ENCODE measurements around the gene PRL.

Gene PRL

DNA sequence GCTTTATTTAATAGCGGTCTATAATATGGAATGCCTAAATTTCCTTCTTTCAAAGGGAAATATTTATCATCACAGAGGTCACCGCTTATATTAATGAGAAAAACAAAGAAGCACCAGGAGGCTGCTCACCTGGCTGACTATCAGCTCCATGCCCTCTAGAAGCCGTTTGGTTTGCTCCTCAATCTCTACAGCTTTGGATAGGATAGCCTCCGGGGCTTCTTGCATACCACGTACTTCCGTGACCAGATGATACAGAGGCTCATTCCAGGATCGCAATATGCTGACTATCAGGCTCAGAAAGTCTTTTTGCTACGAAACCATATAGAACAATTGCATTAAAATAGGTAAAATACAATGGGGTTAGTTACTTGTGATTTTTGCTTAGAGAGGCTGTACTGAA lies 6.8 kb downstream of the PRL start:
- DNase-seq, result no peak

DNA sequence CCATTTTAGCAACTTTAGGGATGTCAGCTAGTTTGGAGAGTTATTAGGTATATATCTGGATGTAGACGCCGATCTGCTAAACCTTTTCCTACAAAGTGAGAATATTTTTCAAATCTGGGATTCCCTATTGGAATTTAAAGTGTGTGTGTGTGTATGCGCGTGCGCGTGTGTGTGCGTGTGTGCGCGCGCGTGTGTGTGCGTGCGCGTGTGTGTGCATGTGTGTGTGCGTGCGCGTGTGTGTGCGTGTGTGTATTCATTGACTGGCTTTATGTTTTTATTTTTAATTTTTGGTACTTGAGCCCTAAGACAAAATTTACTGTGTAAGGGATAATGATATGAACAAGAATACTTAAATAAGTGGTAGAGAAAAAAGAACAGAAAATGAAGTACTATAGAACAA lies 8.1 kb downstream of the PRL start:
- DNase-seq, result no peak

DNA sequence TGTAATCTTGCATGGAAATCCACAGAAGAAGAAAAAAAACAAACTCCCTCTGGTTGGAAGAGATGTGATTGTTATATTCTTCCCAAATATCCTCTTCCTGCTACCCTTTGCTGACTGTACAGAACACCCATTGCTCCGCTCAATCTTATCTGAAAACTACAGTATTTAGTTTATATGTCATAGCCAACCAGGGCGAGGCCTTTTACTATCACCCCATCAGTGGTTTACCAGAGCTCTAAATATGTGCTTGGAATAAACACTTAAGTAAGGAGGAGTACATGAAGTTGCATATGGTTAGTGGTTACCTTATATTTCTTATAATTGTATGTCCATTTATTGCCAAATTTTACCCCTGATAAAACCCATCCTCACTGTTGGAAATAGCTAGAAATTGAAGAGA lies 12.2 kb downstream of the PRL start:
- DNase-seq, result no peak

DNA sequence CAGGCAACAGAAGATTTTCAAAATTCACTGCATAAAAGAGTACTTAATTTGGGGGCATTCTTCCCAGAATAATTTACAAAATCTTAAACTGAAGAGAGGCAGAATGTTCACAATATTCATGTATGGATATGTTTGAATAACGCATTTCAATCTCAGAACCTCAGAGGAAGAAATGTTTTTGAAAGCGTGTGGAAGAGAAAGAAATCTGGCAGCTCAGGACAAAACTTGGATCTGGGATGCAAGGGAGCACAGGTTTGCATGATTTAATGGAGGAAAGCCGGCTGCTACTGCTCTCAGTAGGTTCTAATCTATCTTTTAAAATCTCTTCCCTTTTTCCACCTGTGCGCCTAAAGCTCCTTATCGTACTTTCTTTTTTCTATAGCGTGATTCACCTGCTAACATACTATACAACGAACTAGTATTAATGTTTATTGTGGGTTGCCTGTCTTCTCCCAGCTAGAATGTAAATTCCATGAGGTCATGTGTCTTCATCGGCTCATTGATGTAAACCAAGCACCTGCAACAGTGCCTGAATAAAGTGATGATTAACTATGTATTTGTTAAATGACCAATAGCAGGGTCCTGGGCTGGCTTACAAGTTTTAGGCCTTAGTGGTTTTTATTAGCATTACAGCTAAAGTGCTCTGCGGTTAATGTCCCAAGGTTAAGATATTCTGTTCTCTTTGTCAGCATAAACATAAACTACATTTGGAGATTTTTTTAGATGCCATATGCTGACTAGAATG lies 15.3 kb downstream of the PRL start:
- DNase-seq, result no peak

DNA sequence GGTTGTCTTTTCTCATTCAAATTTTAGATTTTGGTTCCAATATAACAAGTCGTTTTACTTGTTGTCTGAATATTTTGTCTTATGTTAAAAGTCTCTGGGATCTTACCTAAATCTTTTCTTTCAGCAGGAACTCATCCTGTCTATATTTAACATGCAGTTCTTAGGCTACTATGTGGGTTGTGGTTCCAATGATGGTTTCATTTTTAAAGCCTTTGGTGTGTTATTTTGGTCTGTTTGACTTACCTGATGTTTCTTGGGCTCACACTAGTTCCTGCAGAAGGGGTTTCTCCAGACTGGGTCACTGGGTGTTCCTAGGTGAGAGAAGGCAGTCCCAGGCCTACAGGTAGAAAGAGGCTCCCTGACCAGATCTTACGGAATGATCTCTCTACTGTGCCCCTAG lies 17.4 kb downstream of the PRL start:
- DNase-seq, result no peak

DNA sequence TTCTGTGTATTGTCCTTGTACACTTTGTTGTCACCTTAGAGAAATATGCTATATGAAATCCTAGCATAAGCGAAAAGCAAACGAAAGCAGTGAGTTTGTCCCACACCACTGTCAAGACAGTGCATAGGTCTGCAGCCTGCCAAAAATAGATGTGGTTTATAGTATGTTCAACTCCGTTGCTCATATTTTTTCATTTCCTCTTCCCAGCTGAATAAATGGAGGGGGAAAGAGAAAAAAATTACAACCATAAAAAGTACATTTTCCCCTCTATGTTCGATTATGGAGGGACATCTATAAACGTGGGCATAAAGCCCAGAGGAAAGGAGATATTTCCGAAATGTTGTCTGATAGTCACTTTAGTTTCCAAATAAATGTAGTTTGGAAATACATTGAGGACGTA lies 25.8 kb downstream of the PRL start:
- DNase-seq, result no peak

DNA sequence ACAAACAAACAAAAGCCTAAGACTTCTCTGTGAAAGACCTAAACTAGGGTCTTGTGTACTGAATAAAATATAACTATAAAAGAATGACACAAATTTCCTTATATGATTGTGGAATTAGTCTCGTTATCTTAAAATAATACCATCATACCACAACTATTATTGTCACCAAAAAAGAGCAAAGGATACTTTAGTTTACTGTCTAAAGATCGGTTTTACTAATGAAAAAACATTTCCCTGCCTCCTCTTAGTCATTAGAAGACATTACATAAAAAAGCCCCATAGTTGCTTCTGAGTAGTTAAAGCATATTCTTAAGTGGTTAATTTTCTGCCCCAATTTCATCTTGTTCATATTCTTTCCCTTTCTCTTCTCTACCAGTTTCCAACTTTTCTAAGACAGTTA lies 33.1 kb downstream of the PRL start:
- no peak for DNase-seq

DNA sequence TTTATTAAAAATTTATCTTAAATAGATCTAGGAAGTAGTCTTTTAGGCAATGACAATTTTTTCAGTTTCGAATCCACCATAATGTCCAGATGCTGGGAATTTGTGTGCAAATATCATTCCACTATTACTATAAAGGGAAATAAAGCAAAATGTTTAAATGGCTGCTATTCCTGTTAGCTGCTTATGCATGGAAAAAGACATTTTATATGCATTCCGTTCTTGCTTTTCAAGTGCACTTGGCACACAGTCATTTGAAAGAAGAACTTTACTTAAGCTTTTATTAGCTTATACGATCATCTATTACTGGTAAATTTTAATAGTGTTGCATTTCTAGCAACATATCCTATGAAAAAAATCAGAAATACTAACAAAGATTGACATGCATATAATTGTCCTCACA lies 42.0 kb downstream of the PRL start:
- no peak for DNase-seq

DNA sequence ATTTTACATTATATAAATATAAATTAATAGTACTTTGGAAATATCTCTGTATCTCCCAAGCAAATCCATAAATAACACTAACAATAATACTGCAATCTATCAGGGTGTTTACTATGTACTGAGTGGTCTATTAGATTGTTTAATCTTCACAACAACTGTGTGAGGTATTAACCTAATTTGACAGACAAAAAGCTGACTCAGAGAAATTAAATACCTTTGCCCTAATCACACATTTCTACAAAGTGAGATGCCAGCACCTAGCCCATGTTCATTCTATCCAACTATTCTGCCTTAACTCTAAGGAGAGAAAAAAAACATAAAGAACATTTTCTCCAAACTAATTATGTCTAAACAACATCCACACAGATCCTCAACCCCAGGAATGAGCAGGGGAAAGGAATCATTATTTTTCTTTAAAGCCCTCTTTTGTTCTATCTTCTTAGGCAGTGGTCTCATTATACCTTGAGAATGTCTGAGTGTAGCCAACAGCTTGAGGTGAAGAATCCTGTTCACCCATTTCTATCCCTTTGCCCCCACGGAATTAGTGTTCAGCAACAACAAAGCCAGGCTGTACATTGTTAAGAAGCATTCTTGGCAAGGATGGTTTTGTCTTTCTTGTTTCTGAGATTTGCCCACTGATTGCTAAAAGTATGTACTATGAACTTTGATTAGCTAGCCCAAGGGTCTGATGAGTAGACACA lies 42.7 kb downstream of the PRL start:
- DNase-seq, result no peak

DNA sequence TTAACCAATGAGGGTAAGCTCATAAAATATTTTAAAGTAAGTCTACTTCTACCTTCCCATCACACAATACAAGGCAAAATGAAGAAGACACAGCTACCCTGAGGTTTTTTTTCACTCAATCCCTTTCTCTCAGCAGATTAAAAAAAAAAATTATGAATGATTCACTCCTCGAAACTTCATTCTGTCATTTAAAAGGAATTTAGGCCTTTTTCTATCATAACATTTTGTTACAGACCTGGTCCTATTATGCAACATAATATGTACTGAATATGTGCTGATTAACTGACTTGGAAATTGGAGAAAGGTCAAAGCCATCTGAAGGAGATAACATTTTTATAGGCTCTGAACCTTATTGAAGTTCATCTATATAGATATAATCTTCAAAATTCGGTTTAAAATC lies 45.5 kb downstream of the PRL start:
- DNase-seq, result no peak

DNA sequence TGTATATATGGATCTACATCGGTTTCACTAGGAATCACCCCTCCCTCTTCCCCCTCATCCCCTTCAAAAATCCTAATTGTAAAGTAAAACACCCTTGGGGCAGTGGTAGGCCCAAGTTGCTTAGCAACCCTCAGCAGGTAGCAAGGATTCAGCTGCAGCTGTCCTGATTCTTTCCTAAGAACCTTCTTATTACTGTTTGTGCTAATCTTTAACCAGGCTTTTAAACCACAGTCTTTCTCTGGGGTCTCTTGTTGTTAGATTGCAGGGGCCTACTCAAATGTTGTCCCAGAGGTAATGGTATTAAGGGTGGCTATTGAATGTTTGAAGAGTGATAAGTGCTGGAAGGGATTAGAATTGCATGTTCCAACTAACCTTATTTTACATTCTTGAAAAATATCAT lies 46.4 kb downstream of the PRL start:
- DNase-seq, result no peak

DNA sequence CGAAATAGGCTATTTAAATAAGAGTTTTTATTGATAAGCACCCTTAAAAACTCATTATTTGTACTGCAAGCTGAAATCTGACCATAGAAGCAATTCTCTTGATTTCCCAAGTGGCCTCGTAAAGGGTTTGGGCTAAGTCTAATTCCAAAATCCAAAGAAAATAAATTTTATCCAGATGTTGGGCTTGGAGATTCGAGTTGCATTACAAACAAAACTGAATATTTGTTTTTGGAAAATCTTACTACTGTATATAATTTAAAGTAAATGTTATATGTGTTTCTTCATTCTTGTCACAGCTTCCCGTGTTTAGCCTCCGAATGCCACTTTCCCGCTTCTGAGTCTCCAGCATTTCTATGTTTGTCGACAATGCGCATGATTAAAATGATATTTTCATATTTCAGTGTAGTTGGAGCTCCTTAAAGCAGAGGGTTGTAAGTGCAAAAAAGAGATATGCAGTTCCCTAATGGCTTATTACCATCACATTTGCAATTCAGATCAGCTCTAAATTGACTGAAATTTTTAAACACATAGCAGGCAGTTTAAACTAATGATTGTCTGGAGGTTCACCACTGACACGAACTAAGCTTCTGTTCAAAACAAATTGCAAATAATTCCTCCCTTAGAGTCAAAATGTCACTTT lies 47.0 kb downstream of the PRL start:
- DNase-seq, result no peak

DNA sequence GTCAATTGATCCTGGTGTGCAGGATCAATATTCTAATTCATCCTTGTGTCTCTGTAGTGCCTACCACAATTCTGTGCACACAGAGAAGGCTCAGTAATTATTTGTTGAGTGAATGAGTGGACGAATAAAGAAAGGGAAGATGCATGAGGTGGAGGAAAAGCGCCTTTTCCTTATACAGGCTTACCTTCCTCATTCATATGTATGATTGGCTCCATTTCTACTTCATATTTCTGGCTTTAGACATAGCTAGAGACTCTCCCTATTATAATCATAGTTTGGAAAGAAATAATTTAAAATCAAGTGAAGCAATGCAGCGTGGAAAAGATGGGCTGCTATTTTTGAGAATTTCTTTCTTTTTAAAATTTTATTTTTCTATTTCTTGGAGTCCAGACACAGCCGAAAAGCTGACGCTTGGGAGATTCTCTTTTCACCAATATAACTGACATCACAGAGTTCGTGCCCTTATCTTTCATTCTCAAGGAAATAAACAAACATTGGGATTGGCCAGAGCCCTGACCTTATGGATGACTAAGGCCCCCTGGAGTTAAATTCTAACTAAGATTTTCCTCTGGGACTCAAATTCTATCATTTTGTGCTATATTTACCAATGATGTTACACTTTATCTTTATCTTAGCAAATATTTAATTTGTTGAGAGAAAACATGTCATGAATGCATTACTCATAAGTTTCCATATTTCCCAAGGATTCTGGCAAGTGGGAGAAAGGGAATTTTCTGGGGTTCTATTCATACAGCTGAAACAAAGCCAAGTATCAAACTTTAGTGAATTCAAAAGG lies 48.1 kb downstream of the PRL start:
- no peak for DNase-seq

DNA sequence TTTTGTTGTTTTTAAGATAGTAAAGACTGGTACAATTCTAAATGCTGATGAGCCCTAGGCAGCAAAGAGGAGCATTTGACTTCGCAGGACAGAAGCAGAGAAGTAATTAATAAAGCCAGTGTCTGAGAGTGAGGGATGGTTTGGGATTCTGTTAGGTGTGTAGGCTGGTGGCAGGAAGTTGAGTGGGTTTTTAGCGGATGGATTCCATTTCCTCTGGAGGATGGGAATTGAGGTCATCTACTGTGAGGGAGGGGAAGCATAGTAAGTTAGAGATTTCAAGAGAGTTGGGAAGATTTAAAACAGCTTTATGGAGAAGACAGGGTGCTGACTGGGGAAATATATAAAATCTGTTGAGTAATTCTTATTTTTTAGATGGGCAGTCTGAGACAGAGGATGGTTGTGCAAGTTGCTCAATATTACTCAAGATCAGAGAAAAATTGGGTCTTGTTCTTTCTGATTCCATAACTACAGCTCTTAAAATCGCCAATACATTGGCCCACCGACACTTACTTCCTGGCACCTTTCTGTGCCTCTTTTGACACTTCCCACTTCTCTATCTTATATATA lies 48.8 kb downstream of the PRL start:
- DNase-seq, result no peak

DNA sequence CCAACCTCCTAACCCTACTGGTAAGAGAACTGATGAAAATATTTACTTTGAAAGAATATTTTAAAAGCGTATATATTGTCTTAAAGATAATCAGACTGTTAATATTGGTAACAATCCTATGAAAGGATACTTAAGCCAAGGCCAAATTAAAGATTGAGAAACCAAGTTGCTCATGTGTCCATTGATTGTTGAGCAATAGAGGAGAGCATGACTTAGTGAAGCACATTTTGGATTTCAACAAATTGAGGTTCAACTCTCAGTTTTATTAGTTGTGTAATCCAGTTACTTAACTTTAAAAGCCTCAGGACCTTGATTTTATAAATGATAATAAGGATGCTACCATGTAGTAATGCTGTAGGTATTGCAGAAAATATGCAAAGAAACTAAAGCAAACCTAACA lies 56.8 kb downstream of the PRL start:
- no peak for DNase-seq

DNA sequence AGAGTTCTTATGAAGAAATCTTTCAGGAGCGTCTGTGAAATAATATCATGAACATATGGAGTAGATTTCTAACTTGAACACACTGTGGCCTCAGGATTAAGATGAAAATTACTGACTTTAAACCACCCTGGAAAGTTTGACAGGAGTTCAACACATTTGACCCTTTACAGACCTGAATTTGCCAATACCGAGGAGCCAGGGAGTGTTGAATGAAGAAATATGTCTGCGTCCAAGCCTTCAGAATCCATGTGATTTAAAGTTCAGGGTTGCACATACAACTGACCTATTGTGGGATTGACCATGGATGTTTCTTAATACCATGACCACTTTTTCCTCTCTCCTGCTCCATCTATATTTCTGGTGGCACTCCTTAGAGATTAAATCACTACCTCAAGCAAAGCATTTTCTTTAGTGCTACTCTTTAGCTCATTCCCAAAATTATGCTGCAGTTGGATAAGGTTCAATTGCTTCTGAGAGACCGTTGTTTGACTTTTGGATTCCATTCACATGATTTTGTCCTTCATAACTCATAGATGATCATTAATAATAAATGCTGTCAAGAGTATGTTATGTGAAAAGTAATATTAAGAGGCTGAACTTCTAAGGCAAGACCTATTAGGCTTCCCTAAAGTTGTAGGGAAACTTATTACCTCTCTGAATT lies 57.4 kb downstream of the PRL start:
- DNase-seq, result no peak

DNA sequence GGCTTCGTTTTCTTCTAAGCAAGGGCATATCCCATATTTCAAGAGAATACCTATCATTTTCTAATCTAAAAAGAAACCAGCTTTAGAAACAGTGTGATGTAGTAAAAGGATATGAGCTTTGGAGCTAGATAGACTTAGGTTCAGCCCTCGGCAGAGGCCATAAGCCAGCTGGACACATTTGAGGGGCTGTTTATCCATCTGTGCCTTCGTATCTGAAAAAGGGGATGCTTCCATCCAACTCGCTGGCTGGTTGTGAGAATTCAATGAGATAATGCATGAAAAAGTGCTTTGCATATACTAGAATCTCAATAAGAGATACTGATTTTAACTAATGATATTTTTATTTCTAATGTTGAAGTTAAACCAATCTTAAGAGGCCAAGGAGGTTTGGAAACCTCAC lies 58.0 kb downstream of the PRL start:
- no peak for DNase-seq

DNA sequence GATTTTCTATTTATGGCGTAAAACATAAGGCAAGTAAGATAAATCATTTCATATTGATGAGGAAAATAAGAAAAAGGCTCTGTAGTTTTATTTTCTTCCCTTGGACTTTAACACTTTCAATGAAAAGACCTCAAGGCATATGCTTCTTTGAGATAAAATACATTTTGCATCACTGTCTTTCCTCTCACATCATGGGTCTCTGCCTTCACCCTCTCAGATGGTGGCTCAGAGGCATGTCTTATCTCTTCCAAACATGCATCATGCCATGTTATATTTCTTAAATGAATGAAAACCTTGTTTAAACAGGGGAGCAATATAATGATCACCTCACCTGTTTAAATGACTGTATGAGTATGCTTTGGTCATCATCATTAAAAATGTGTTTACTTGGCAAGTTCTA lies 59.3 kb downstream of the PRL start:
- peak; percentile 60 for DNase-seq

All from OCI-M1 (cell line).